Heart right ventricle (tissue), 16 donors: ENCODE data around the gene NDUFAF5. TPM values are rescaled to one million over a fixed set of nuclear protein-coding genes. Genes with fewer than 3 reads are reported as not detected.

Experiments
- ATAC-seq, 8 donors: fragments of 200-7000 bp; cut with Tn5 transposase; one replicate each; pipeline ENCODE4 v1.9.1; 2020; ENCODE audit warnings: mild to moderate bottlenecking in 8 of 8, moderate library complexity in 8 of 8, moderate number of reproducible peaks in 1 of 8
- DNase-seq, 2 donors: peaks; one replicate each; pipeline ENCODE4 v3.0.0-alpha.2; 2020
- H3K27ac ChIP-seq, 10 donors: fragments of 200-600 bp; sonication (generic) in 2 of 10; one replicate each; pipeline versions ENCODE4 v1.5.0 to v1.8.0; 2020 to 2022; ENCODE audit warnings: mild to moderate bottlenecking in 3 of 10
- H3K27me3 ChIP-seq, 7 donors: fragments of 200-600 bp; one replicate each; pipeline ENCODE4 v1.8.0; 2021 to 2022; ENCODE audit warnings: mild to moderate bottlenecking in 2 of 7
- H3K36me3 ChIP-seq, 9 donors: fragments of 200-600 bp; sonication (generic) in 1 of 9; one replicate each; pipeline versions ENCODE4 v1.5.0 to v1.8.0; 2020 to 2022; ENCODE audit warnings: mild to moderate bottlenecking in 2 of 9
- H3K4me1 ChIP-seq, 9 donors: fragments of 200-600 bp; sonication (generic) in 1 of 9; one replicate each; pipeline versions ENCODE4 v1.5.0 to v1.8.0; 2020 to 2022; ENCODE audit warnings: mild to moderate bottlenecking in 4 of 9
- H3K4me3 ChIP-seq, 10 donors: fragments of 200-600 bp; sonication (generic) in 2 of 10; one replicate each; pipeline versions ENCODE4 v1.5.0 to v1.8.0; 2020 to 2022; ENCODE audit warnings: mild to moderate bottlenecking in 7 of 10, moderate library complexity in 2 of 10
- H3K9me3 ChIP-seq, 11 donors: fragments of 200-600 bp in 10 of 11; sonication (generic) in 2 of 11; one replicate each; pipeline versions ENCODE4 v1.5.0 to v1.8.0; 2013 to 2022; ENCODE audit warnings: mild to moderate bottlenecking in 2 of 11, control low read depth in 1 of 11, moderate library complexity in 1 of 11
- CTCF ChIP-seq, 9 donors: fragments of 200-600 bp; sonication (generic) in 2 of 9; IDR thresholded peaks; one replicate each; pipeline versions ENCODE4 v1.5.0 to v1.8.0; 2021 to 2022; ENCODE audit warnings: antibody characterized with exemption in 9 of 9, mild to moderate bottlenecking in 5 of 9, moderate library complexity in 1 of 9
- WGBS, 2 donors: extraction: QIAGEN DNeasy Blood & Tissue Kit; methylation state at CpG; one replicate each; pipeline ENCODE4 v1.1.7; 2013; ENCODE audit warnings: inconsistent platforms in 1 of 2; 5-methylcytosine and 5-hydroxymethylcytosine counted together
- intact Hi-C, 10 donors: fragments of 100-400 bp; cut with DNase I; formaldehyde crosslinking; loops; one replicate each; pipeline versions ENCODE4 v1.11.1 to v1.14.2; 2022
- polyA plus RNA-seq, 2 donors: library from polyadenylated mRNA; stranded (reverse); fragments of 200-250 nt; gene quantifications; one replicate each; pipeline ENCODE4 v1.2.3, GENCODE V29; 2013
- total RNA-seq, 10 donors: library from RNA; stranded (reverse); fragmentation: NEBNext Ultra II Directional in 3 of 10; extraction: Animal tissue kit (Norgen Biotek cat#: 25700) in 3 of 10; gene quantifications; one replicate each; pipeline versions ENCODE4 v1.2.1 to v1.2.4, GENCODE V29; 2021 to 2023
- donor health status: Arrhythmogenic right ventricular cardiomyopathy.
- donor health status: ischemic (EF 13 %, LVEDD 7.1; RV severe dilation, severe dysfunction).
- donor health status: healthy with polysubstance abuse.
- donor health status: DM: no; HTN: yes; CAD: no.
- donor health status: DM: no; HTN: no; CAD: no.
- donor health status: ischemic (EF 25% LVEDD 6.9; RV normal size, moderate dysfunction).
- donor health status: ischemic (EF 25% LVEDD 5.7; RV mildly dilated, moderate dysfunction).
- donor health status: healthy.
- donor health status: DM: yes; HTN: yes; CAD: no.
- donor health status: Ischemic cardiomyopathy.
- donor health status: ischemic (EF 35%, LVEDD 5.7; RV mildly dilated, moderate dysfunction).
- donor health status: nonischemic (EF 11% LVEDD 7.7; RV severe dilation, severe dysfunction).
- donor health status: DM: yes; HTN: yes; CAD: no.
- donor health status: PGD.
- donor health status: ischemic (EF 29% LVEDD 5.4; RV normal size, mild dysfunction).
- donor health status: nonischemic (EF 23%, LVEDD 6.1; RV moderate dilation, normal function).

The NDUFAF5 gene
- total and polyA plus RNA-seq, 12 donors = 42.0 to 112 (median 66.3) TPM

GRCh38 chr20:13771853-13772453, 12.9 kb upstream of the NDUFAF5 start:
- no peak overlapping the region for H3K27ac ChIP-seq
- 65 to 70% methylated on average over 4 of the region's 4 CpGs for WGBS, 2 donors
- ATAC-seq (no peak), DNase-seq (no peak)
- H3K4me1 ChIP-seq = no peaks in the 10 kb centered on the region
- H3K4me3 ChIP-seq = no peak overlapping the region
- no peaks in the 10 kb centered on the region for H3K27me3 ChIP-seq
- H3K36me3 ChIP-seq = peaks cover 0 to 100% (median 56%) of the 10 kb centered on the region in 9 donors
- H3K9me3 ChIP-seq = no peaks in the 10 kb centered on the region
- peak; percentile 13 to 70 (median 58) for TF ChIP-seq CTCF (IDR thresholded peaks at IDR 0.05)
- intact Hi-C loops = loop anchor here in 4 of 10 donors (5.0 to 10.0 kb wide), 6 partner anchors 137 to 657 kb away; partner anchors contain the start of gene TASP1 (in 1 of the 4)

GRCh38 chr20:13772529-13772928, 12.3 kb upstream of the NDUFAF5 start:
- H3K4me3 ChIP-seq = no peak overlapping the region
- TF ChIP-seq CTCF (IDR thresholded peaks at IDR 0.05) = no peak
- WGBS, 2 donors = 71 to 84% methylated on average over 4 of the region's 4 CpGs
- H3K27ac ChIP-seq = no peak overlapping the region
- intact Hi-C loops = loop anchor here in 4 of 10 donors (5.0 to 10.0 kb wide), 6 partner anchors 138 to 658 kb away; partner anchors contain the start of gene TASP1 (in 1 of the 4)
- peaks cover 0 to 100% (median 56%) of the 10 kb centered on the region in 9 donors for H3K36me3 ChIP-seq
- H3K9me3 ChIP-seq = no peaks in the 10 kb centered on the region
- no peaks in the 10 kb centered on the region for H3K27me3 ChIP-seq
- DNase-seq = no peak
- H3K4me1 ChIP-seq = no peaks in the 10 kb centered on the region
- no peak for ATAC-seq

- Histone ChIP-seq H3K27me3 (no peaks in the 10 kb centered on the region), H3K4me3 (no peak overlapping the region), H3K4me1 (no peaks in the 10 kb centered on the region), H3K36me3 (peaks cover 0 to 99% (median 51%) of the 10 kb centered on the region in 9 donors), H3K27ac (no peak overlapping the region), H3K9me3 (no peaks in the 10 kb centered on the region)
- intact Hi-C loops = loop anchor here in 3 of 10 donors (5.0 to 10.0 kb wide), 4 partner anchors 141 to 661 kb away; partner anchors contain the start of gene TASP1 (in 1 of the 3)
- DNase-seq = no peak
- ATAC-seq = no peak
- 81 to 84% methylated on average over 4 of the region's 4 CpGs for WGBS, 2 donors
- TF ChIP-seq CTCF (IDR thresholded peaks at IDR 0.05) = no peak
Measured at GRCh38 chr20:13775867-13776266, 9.0 kb upstream of the NDUFAF5 start.

GRCh38 chr20:13777171-13777601, 7.6 kb upstream of the NDUFAF5 start:
- no peak for TF ChIP-seq CTCF (IDR thresholded peaks at IDR 0.05)
- H3K27me3 ChIP-seq = no peaks in the 10 kb centered on the region
- no peaks in the 10 kb centered on the region for H3K9me3 ChIP-seq
- peaks cover 0 to 99% (median 48%) of the 10 kb centered on the region in 9 donors for H3K36me3 ChIP-seq
- WGBS, 2 donors = 74 to 79% methylated on average over 4 of the region's 4 CpGs
- no peak overlapping the region for H3K4me3 ChIP-seq
- no peak overlapping the region for H3K27ac ChIP-seq
- ATAC-seq (no peak), DNase-seq (no peak)
- H3K4me1 ChIP-seq = no peaks in the 10 kb centered on the region
- intact Hi-C loops = loop anchor here in 3 of 10 donors (5.0 to 10.0 kb wide), 4 partner anchors 142 to 662 kb away; partner anchors contain the start of gene TASP1 (in 1 of the 3)
